GM19238 (cell line): Measurements from ENCODE around the gene LRRC75A.
"Not testable (repeated sequence)": the region's sequence is repeated elsewhere in the genome, so short reads cannot be mapped to it uniquely, and the experiment has no call there.

Source experiments
- DNase-seq: peaks from one replicate; pipeline ENCODE4 v3.0.0; 2011; ENCODE audit warnings: low spot score; ENCODE audit not compliant: insufficient read length

Gene LRRC75A

GRCh38 chr17:16491703-16492612 is at the start of gene LRRC75A:
Gene LRRC75A, minus strand, starts transcription at chr17:16492193. Its CDS starts 203 bp downstream, at chr17:16491990.
- DNase-seq: peak; percentile 67

GRCh38 chr17:16537130-16537458 is 45.1 kb upstream of the LRRC75A start:
- DNase-seq: no peak

- DNase-seq: no peak
These were observed 42.2 kb upstream of the LRRC75A start for GRCh38 chr17:16534236-16534635.

- no peak for DNase-seq
These were observed 37.9 kb upstream of the LRRC75A start for GRCh38 chr17:16529906-16530305.

- DNase-seq: no peak
These were observed 35.3 kb upstream of the LRRC75A start for GRCh38 chr17:16527298-16527697.

GRCh38 chr17:16525556-16525955 is 33.6 kb upstream of the LRRC75A start:
- DNase-seq: not testable (repeated sequence)

- DNase-seq: peak; percentile 78
These were observed 29.2 kb upstream of the LRRC75A start for GRCh38 chr17:16521070-16521727.

GRCh38 chr17:16519021-16519420 is 27.0 kb upstream of the LRRC75A start:
- no peak for DNase-seq

GRCh38 chr17:16517477-16517876 is 25.5 kb upstream of the LRRC75A start:
- no peak for DNase-seq

GRCh38 chr17:16516594-16517051 is 24.6 kb upstream of the LRRC75A start:
- no peak for DNase-seq

GRCh38 chr17:16515933-16516332 is 23.9 kb upstream of the LRRC75A start:
- no peak for DNase-seq

GRCh38 chr17:16513873-16514272 is 21.9 kb upstream of the LRRC75A start:
- DNase-seq: no peak

GRCh38 chr17:16512011-16512410 is 20.0 kb upstream of the LRRC75A start:
- DNase-seq: no peak

- DNase-seq: no peak
These were observed 19.6 kb upstream of the LRRC75A start for GRCh38 chr17:16511593-16511992.

GRCh38 chr17:16507918-16508533 is 16.0 kb upstream of the LRRC75A start:
- no peak for DNase-seq

GRCh38 chr17:16506188-16506587 is 14.2 kb upstream of the LRRC75A start:
- DNase-seq: no peak

GRCh38 chr17:16504984-16505383 is 13.0 kb upstream of the LRRC75A start:
- DNase-seq: no peak

GRCh38 chr17:16496820-16497489 is 5.0 kb upstream of the LRRC75A start:
- DNase-seq: no peak

- DNase-seq: no peak
These were observed 4.2 kb upstream of the LRRC75A start for GRCh38 chr17:16495980-16496819.

- no peak for DNase-seq
These were observed 3.6 kb upstream of the LRRC75A start for GRCh38 chr17:16495561-16495960.

GRCh38 chr17:16494059-16494458 is 2.1 kb upstream of the LRRC75A start:
- no peak for DNase-seq
